OCI-LY1 (cell line): ENCODE results near the gene TTLL5.

ENCODE experiments used
- CTCF ChIP-seq: fragments of 200-600 bp; sonication (generic), shearing (Covaris generic); IDR thresholded peaks from 2 replicates; pipeline ENCODE4 v1.5.1; 2017; ENCODE audit warnings: mild to moderate bottlenecking, antibody characterized with exemption, low read length, moderate library complexity, mixed read lengths
- EZH2 ChIP-seq: fragments of 200-600 bp; sonication (generic), shearing (Covaris generic); IDR thresholded peaks from 2 replicates; pipeline ENCODE4 v1.8.0; 2017; ENCODE audit warnings: borderline replicate concordance, mixed run types, mild to moderate bottlenecking, antibody characterized with exemption, low read length, moderate library complexity, mixed read lengths

- TF ChIP-seq CTCF (no peak), EZH2 (no peak)
These were observed 11.3 kb upstream of the TTLL5 start for GRCh38 chr14:75649773-75650172.
